IMR-90 (cell line): ENCODE measurements around the gene PHPT1. TPM values are rescaled to one million over a fixed set of nuclear protein-coding genes. Genes with fewer than 3 reads are reported as not detected.

ENCODE experiments used
- ATAC-seq: fragments of 200-7000 bp; cut with Tn5 transposase; 2 replicates; pipeline ENCODE4 v1.9.1; 2020; ENCODE audit warnings: low read depth, mild to moderate bottlenecking, moderate library complexity
- BruUV-seq: library from RNA; stranded (reverse); fragments of 400-500 nt; replicated peaks from 2 replicates; lab custom pipeline; 2021; lab: Mats Ljungman, UMichigan
- CTCF ChIA-PET: fragments of 300-600 bp; formaldehyde crosslinking; extraction: SDS; loops from one replicate; lab custom pipeline; 2021; ENCODE audit warnings: antibody characterized with exemption; lab: Yijun Ruan, JAX
- POLR2A ChIA-PET: fragments of 300-600 bp; sonication (Branson Sonifier 250); formaldehyde crosslinking; loops from one replicate; lab custom pipeline; 2022; ENCODE audit warnings: antibody characterized with exemption; ENCODE audit not compliant: unreplicated experiment; lab: Charles Lee
- DNase-seq: peaks from one replicate; pipeline ENCODE4 v3.0.0; 2013
- H2AFZ ChIP-seq: replicated peaks from 2 replicates; pipeline ENCODE3; 2013; ENCODE audit warnings: low read length, mild to moderate bottlenecking; ENCODE audit not compliant: poor library complexity
- H2AK5ac ChIP-seq: 2 replicates; pipeline ENCODE4 v1.6.1; 2013; ENCODE audit warnings: low read depth, low read length, inconsistent platforms
- H2AK9ac ChIP-seq: replicated peaks from 2 replicates; pipeline ENCODE3; 2013; ENCODE audit warnings: mild to moderate bottlenecking, low read depth, low read length, moderate library complexity; ENCODE audit not compliant: poor library complexity
- H2BK120ac ChIP-seq: 2 replicates; pipeline ENCODE4 v1.6.1; 2013; ENCODE audit warnings: low read depth, low read length, inconsistent platforms
- H2BK15ac ChIP-seq: 3 replicates; pipeline ENCODE4 v1.6.1; 2013; ENCODE audit warnings: low read depth, low read length, inconsistent platforms
- H2BK20ac ChIP-seq: 2 replicates; pipeline ENCODE4 v1.6.1; 2013; ENCODE audit warnings: low read depth, mild to moderate bottlenecking, inconsistent platforms, low read length, moderate library complexity
- H2BK5ac ChIP-seq: 2 replicates; pipeline ENCODE4 v1.6.1; 2013; ENCODE audit warnings: mild to moderate bottlenecking, low read depth, low read length, inconsistent platforms; ENCODE audit not compliant: poor library complexity, severe bottlenecking
- H3K14ac ChIP-seq: replicated peaks from 2 replicates; pipeline ENCODE4 v1.6.1; 2013; ENCODE audit warnings: low read depth, low read length, inconsistent platforms
- H3K18ac ChIP-seq: 2 replicates; pipeline ENCODE4 v1.6.1; 2013; ENCODE audit warnings: low read depth, low read length, control low read depth
- H3K23ac ChIP-seq: 2 replicates; pipeline ENCODE4 v1.6.1; 2013; ENCODE audit warnings: low read depth, low read length, inconsistent platforms
- H3K27ac ChIP-seq: 2 replicates; pipeline ENCODE4 v1.5.1; 2013; ENCODE audit warnings: mild to moderate bottlenecking, control low read depth, low read length; ENCODE audit not compliant: insufficient read depth
- H3K27me3 ChIP-seq: 2 replicates; pipeline ENCODE4 v1.6.1; 2013; ENCODE audit warnings: low read length; ENCODE audit not compliant: control insufficient read depth, insufficient read depth
- H3K36me3 ChIP-seq: 2 replicates; pipeline ENCODE4 v1.6.1; 2013; ENCODE audit warnings: low read length, mixed read lengths; ENCODE audit not compliant: control insufficient read depth, insufficient read depth
- H3K4ac ChIP-seq: 2 replicates; pipeline ENCODE4 v1.6.1; 2013; ENCODE audit warnings: low read depth, low read length, inconsistent platforms
- H3K4me1 ChIP-seq: 2 replicates; pipeline ENCODE4 v1.6.1; 2013; ENCODE audit warnings: low read length, mixed read lengths; ENCODE audit not compliant: control insufficient read depth, insufficient read depth
- H3K4me2 ChIP-seq: 2 replicates; pipeline ENCODE4 v1.6.1; 2013; ENCODE audit warnings: low read depth, mild to moderate bottlenecking, control low read depth, low read length, moderate library complexity
- H3K4me3 ChIP-seq: 2 replicates; pipeline ENCODE4 v1.5.1; 2013; ENCODE audit warnings: low read depth, mild to moderate bottlenecking, control low read depth, low read length, moderate library complexity; ENCODE audit not compliant: insufficient read depth
- H3K56ac ChIP-seq: 2 replicates; pipeline ENCODE4 v1.6.1; 2013; ENCODE audit warnings: low read length, inconsistent platforms; ENCODE audit not compliant: insufficient read depth; ENCODE audit errors: extremely low read depth
- H3K79me1 ChIP-seq, 2 experiments: 2 replicates each; pipeline ENCODE4 v1.6.1; 2013; ENCODE audit warnings: low read length in 2 of 2, inconsistent platforms in 1 of 2, low read depth in 1 of 2
- H3K9ac ChIP-seq: 2 replicates; pipeline ENCODE4 v1.6.1; 2013; ENCODE audit warnings: low read depth, low read length, control low read depth
- H3K9me1 ChIP-seq: 2 replicates; pipeline ENCODE4 v1.6.1; 2013; ENCODE audit warnings: low read length, inconsistent platforms; ENCODE audit not compliant: insufficient read depth
- H3K9me3 ChIP-seq: 2 replicates; pipeline ENCODE4 v1.6.1; 2013; ENCODE audit warnings: low read length; ENCODE audit not compliant: control insufficient read depth, insufficient read depth
- H4K20me1 ChIP-seq: 2 replicates; pipeline ENCODE4 v1.6.1; 2013; ENCODE audit warnings: low read length, inconsistent platforms; ENCODE audit not compliant: insufficient read depth
- H4K5ac ChIP-seq: 2 replicates; pipeline ENCODE4 v1.6.1; 2013; ENCODE audit warnings: mild to moderate bottlenecking, low read depth, low read length, control low read depth
- H4K8ac ChIP-seq, 2 experiments: 2 replicates each; pipeline ENCODE4 v1.6.1; 2013; ENCODE audit warnings: low read depth in 2 of 2, low read length in 2 of 2, control low read depth in 1 of 2, inconsistent platforms in 1 of 2
- H4K91ac ChIP-seq: 2 replicates; pipeline ENCODE4 v1.6.1; 2013; ENCODE audit warnings: low read depth, low read length, inconsistent platforms; ENCODE audit not compliant: insufficient read depth
- BHLHE40 ChIP-seq: fragments of 150-350 bp; IDR thresholded peaks from 2 replicates; pipeline ENCODE4 v1.6.1; 2016; ENCODE audit warnings: mild to moderate bottlenecking, low read depth, low read length
- CTCF ChIP-seq: conservative IDR thresholded peaks from 2 replicates; pipeline ENCODE4 v1.5.1; 2012; ENCODE audit warnings: mild to moderate bottlenecking, low read depth, low read length, improper control_type of control experiment
- FOS ChIP-seq: fragments of 150-350 bp; IDR thresholded peaks from 2 replicates; pipeline ENCODE4 v1.6.1; 2016; ENCODE audit warnings: low read depth, low read length
- MAFK ChIP-seq: IDR thresholded peaks from 2 replicates; pipeline ENCODE4 v1.6.1; 2012; ENCODE audit warnings: low read depth, low read length, improper control_type of control experiment
- MXI1 ChIP-seq: IDR thresholded peaks from 2 replicates; pipeline ENCODE4 v1.6.1; 2012; ENCODE audit warnings: low read depth, mild to moderate bottlenecking, low read length, moderate library complexity, borderline replicate concordance
- NFE2L2 ChIP-seq: fragments of 150-350 bp; IDR thresholded peaks from 2 replicates; pipeline ENCODE4 v1.6.1; 2016; ENCODE audit warnings: low read depth, mild to moderate bottlenecking, low read length
- POLR2A ChIP-seq: IDR thresholded peaks from 2 replicates; pipeline ENCODE4 v1.6.1; 2012; ENCODE audit warnings: mild to moderate bottlenecking, low read depth, low read length
- RAD21 ChIP-seq: IDR thresholded peaks from 2 replicates; pipeline ENCODE4 v1.6.1; 2012; ENCODE audit warnings: low read length, improper control_type of control experiment
- RCOR1 ChIP-seq: IDR thresholded peaks from 2 replicates; pipeline ENCODE4 v1.6.1; 2012; ENCODE audit warnings: mild to moderate bottlenecking, low read length, improper control_type of control experiment; ENCODE audit not compliant: insufficient replicate concordance
- RFX5 ChIP-seq: IDR thresholded peaks from 2 replicates; pipeline ENCODE4 v1.8.0; 2012; ENCODE audit warnings: low read depth, mild to moderate bottlenecking, low read length, moderate library complexity
- SMC3 ChIP-seq: fragments of 150-350 bp; IDR thresholded peaks from 2 replicates; pipeline ENCODE4 v1.6.1; 2016; ENCODE audit warnings: low read depth, mild to moderate bottlenecking, antibody characterized with exemption, low read length, moderate library complexity
- USF2 ChIP-seq: fragments of 150-350 bp; IDR thresholded peaks from 2 replicates; pipeline ENCODE4 v1.6.1; 2017; ENCODE audit warnings: mild to moderate bottlenecking, antibody characterized with exemption, low read length, low read depth
- WGBS, 2 experiments: methylation state at CpG; one replicate each; pipeline versions ENCODE4 v1.1.5 to v1.1.7; 2013; ENCODE audit warnings: missing lambda C conversion rate in 2 of 2; ENCODE audit not compliant: insufficient read length in 1 of 2; ENCODE audit errors: extremely low coverage in 2 of 2; 5-methylcytosine and 5-hydroxymethylcytosine counted together
- dilution Hi-C: fragments of 300-500 bp; cut with HindIII; formaldehyde crosslinking; loops from one replicate; pipeline ENCODE4 v1.14.3; 2018; ENCODE audit warnings: low sequenced_read_pairs; ENCODE audit not compliant: unreplicated experiment
- in situ Hi-C: fragments of 300-500 bp; cut with MboI; formaldehyde crosslinking; loops from 3 replicates; pipeline ENCODE4 v1.14.3; 2019; ENCODE audit warnings: low sequenced_read_pairs, inconsistent platforms, mixed read lengths
- intact Hi-C: fragments of 100-400 bp; cut with micrococcal nuclease; formaldehyde crosslinking; loops from 2 replicates; pipeline ENCODE4 v1.10.0; 2022
- polyA plus RNA-seq, 3 experiments: library from polyadenylated mRNA; depleted of rRNA; stranded (reverse); fragments of >200 nt; gene quantifications; 2 replicates each; pipeline ENCODE4 v1.2.3, GENCODE V29; 2012; ENCODE audit warnings: low replicate concordance in 1 of 3
- total RNA-seq: library from RNA; depleted of rRNA; stranded (reverse); fragments of >200 nt; gene quantifications from 2 replicates; pipeline ENCODE4 v1.2.3, GENCODE V29; 2012

The PHPT1 gene
- total and polyA plus RNA-seq, 2 of the 4 experiments (the other 2 are of a cell fraction), result 79.8 to 214 TPM

- Histone ChIP-seq H2BK20ac (no peak overlapping the region), H2BK5ac (no peak overlapping the region), H2BK120ac (no peak overlapping the region), H4K5ac (no peak overlapping the region), H3K14ac (no peak overlapping the region), H2BK15ac (no peak overlapping the region), H3K79me1 (no peaks in the 10 kb centered on the region; a peak in 1 of 4 replicates), H3K4ac (no peak overlapping the region), H3K56ac (no peak overlapping the region), H2AFZ (no peak overlapping the region), H2AK9ac (no peak overlapping the region), H3K9ac (no peak overlapping the region), H2AK5ac (no peak overlapping the region), H3K36me3 (peaks cover 40% of the 10 kb centered on the region), H3K9me1 (no peaks in the 10 kb centered on the region), H3K4me3 (no peak overlapping the region), H4K91ac (no peak overlapping the region), H4K20me1 (no peaks in the 10 kb centered on the region), H3K18ac (no peak overlapping the region), H4K8ac (no peak overlapping the region), H3K9me3 (no peaks in the 10 kb centered on the region), H3K4me2 (no peak overlapping the region), H3K23ac (no peak overlapping the region), H3K27ac (no peak overlapping the region), H3K27me3 (no peaks in the 10 kb centered on the region), H3K4me1 (no peaks in the 10 kb centered on the region)
- POLR2A ChIA-PET, result no interaction called here
- no peak for TF ChIP-seq MAFK
- no peak for TF ChIP-seq MXI1
- TF ChIP-seq USF2, result no peak
- no peak for TF ChIP-seq NFE2L2
- TF ChIP-seq BHLHE40, result no peak
- TF ChIP-seq FOS, result no peak
- TF ChIP-seq RAD21, result no peak
- no peak for TF ChIP-seq CTCF
- no peak for TF ChIP-seq RCOR1
- TF ChIP-seq SMC3, result no peak
- TF ChIP-seq POLR2A, result no peak
- no peak for TF ChIP-seq RFX5
- intact Hi-C loops (no loop called here), in situ Hi-C loops (no loop called here), dilution Hi-C loops (no loop called here)
- DNase-seq (no peak), ATAC-seq (no peak)
- WGBS, 2 experiments, result 98% methylated on average over 10 of the region's 36 CpGs; no CpG with 5 or more reads in 1 of the 2 experiments
- CTCF ChIA-PET, result no interaction called here
- no TSS peak for BruUV-seq
Observed at GRCh38 chr9:136835162-136835931, 13.9 kb upstream of the PHPT1 start.
